GM19328 (cell line): Measurements from ENCODE around the gene GRB10.

Experiments
- ATAC-seq: cut with Tn5 transposase; IDR thresholded peaks from one replicate; pipeline ENCODE4 v1.9.1; 2021; ENCODE audit warnings: mild to moderate bottlenecking, moderate library complexity; ENCODE audit not compliant: unreplicated experiment

GRB10 gene

DNA sequence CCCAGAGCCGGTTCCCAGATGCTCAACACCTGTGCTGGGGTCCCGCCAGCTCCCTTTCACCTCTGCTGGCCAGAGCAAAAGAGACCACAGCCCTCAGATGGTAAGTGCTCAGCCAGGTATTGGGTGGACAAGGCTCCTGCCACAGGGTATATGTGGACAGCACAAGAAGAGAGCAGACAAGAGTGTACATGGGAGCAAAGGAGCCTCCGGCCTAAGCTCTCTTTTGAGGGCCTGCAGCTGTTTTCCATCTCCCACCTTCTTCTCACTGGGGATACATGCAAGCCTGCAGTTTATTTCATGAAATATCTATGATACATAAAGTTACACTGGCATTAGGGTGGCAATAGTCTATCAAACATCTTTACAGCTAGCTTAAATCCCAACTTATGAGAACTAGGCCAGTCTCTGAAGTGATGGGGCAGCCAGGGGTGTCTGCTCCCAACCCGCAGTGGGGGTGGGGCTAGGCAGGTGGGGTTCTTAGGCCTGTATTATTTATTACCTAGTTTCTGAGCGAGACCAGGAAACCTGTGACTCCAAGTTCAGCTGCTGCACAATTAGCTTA, 167.1 kb downstream of the GRB10 start:
- no peak for ATAC-seq

DNA sequence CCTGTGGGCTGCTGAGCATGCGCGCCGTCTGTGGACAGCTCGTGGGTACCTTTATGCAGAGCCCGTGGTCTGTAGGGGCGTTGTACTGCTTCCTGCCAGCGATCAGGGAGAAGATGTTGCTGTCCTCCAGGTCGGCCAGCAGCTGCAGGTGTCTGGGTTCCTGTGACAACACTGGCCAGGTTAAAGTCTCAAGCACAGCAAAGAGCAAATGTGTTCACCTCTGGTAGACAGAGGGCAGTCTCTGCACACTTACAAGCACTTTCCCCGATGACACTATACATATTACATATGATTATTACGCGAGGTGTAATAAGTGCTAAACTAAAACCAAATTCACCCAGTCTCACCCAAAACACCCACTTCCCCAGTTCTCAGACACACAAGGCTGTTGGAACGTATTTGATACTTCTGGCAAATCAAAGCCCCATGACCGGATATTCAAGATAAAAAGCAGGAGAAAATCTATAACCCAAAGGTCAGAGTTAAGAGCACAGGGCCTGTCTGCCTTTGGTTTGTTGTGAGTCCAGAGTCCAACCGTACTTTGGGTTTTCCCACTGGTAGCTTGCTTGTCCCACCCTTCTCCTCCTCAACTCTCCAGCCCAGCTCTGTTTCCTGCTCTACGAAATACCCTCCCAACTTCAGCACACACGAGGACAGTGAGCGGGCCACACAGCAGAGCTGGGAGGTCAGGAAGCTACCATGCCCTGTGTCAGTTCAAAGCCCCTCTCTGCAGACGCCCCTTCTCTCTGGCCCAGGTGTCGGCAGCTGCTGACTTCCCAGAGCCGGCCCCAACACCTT, 167.8 kb downstream of the GRB10 start:
- no peak for ATAC-seq

DNA sequence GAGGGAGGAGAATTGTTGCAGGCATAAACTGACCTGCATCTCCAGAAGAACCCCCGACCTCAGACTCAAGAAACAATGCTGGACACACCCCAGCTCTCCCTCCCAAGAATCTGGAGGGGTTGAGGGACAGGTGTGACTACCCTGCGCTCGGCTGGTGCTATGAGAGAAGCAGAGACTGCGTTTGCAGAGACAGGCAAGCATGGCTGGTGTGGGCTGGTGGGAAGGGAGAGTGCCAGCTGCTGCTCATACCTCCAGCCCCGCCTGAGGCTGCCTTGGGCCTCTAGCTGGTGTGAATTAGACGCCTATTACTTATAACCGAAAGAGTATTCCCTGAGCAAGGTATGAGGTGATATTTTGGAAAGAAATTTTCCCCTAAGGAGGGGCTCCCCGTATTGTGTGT, 169.2 kb downstream of the GRB10 start:
- no peak for ATAC-seq

DNA sequence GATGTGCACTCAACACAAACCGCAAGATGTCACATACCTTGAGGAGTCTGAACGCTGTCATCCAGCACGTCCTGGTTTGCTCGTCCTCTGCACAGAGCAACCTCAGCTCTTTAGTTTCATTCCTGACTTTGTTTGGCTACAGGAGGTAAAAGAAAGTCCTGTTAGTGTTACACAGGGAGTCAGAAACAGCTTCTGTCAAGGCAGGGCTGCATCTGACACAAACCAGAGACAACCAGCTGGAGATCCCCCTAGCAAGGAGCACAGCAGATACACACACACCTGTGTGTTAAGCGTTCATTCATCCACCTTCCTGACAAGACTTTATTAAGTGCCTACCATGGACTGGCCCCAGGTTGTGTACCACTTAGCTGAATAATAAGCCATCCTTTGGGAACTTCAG, 170.0 kb downstream of the GRB10 start:
- ATAC-seq: no peak

DNA sequence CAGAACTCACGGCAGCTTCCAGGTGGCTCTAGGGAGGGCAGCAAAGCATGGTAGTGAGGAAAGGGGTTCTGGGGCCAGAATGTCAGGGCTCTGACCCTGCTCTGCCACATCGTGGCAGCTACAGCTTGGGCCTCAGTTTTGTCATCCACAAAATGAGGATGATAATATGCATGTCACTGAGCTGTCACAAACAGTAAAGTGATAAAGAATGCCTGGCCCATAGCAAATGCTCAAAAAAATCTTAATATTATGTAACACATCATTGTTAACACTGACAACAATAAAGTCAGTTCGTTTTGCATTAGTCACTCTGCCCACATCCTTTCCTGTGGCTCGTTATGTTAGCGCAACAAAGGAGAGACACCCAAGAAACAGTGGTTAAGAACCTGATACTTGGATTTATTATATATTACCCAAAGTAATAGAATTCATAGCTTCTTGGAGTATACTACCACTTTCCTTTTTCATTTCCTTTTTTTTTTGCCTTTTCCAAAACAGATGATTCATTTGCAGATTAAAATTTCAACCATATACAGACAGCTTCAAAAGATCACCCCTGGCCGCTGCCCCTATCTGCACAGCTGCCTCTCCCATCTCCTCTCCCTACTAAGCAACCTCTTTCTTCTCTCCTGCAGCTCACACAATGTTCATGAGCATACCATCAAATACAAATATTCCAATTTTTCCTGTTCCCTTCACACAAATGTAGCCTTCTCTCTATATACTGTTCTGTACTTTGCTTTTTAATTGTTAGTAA, 172.0 kb downstream of the GRB10 start:
- no peak for ATAC-seq

DNA sequence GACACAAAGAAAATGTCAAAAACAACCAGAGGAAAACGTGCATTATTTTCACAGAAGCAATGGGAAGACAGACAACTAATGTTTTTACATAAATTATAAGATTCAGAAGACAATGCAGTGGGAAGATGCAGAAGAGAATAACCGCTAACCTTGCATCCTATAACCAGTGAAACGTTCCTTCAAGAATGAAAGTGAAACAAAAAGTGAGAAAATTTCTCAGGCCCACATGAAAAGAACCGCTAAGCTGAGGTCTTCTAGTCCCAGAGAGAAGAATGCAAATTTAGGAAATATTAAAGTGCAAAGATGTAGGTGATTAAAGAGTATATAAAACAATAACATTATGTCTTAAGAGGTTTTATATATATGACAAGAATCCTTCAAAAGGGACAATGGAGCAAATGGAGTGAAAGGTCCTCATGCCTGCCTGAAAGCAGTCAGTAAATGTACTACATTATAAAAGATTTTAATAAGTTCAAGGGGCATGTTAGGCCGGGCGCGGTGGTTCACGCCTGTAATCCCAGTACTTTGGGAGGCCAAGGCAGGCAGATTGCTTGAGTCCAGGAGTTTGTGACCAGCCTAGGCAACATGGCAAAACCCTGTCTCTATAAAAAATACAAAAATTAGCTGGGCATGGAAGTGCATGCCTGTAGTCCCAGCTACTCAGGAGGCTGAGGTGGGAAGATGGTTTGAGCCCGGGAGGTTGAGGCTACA, 174.3 kb downstream of the GRB10 start:
- ATAC-seq: no peak

DNA sequence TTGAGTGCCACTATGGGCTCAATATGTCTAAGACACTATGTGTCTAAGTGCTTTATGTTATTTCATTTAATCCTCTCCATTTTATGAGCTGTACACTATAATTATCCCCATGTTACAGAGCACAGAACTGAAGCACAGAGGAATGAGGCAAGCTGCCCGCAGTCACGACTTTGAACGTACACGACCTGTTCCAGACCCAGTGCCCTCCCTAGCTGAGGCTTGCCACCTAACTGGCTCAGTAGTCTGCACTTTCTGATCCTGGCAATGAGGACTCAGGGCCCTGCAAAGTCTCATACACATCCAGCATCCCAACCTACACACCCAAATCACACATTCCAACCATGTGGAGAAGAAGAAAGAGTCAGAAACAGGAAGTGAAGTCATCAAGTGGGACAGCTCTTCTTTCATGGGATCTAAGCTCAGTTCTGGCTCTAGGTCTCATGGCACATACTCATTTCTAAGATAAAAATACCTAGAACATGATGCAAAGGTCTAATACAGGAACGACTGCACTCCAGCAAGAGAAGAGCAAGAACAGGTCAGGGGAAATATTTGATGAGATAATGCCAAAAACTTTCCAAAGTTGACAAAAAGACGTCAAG, 175.1 kb downstream of the GRB10 start:
- ATAC-seq: no peak

DNA sequence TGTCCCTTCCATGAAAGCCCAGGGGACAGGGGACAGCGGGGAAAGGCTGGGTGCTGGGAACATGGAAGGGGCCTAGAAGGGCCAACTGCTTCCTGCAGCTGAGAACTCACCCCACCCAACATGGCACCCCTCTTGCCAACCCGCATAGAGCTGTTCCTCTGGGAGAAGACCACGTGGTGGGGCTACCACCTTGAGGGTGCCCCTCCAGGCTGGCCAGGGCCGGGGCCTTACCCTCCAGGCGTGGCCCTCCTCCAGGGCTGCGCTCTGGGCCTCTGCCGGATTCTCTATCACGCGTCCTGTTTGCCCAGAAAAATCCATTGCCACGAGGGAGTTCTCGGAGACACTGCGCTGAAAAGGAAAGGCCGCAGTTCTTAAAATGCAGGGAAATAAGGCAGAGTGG, 177.6 kb downstream of the GRB10 start:
- no peak for ATAC-seq

DNA sequence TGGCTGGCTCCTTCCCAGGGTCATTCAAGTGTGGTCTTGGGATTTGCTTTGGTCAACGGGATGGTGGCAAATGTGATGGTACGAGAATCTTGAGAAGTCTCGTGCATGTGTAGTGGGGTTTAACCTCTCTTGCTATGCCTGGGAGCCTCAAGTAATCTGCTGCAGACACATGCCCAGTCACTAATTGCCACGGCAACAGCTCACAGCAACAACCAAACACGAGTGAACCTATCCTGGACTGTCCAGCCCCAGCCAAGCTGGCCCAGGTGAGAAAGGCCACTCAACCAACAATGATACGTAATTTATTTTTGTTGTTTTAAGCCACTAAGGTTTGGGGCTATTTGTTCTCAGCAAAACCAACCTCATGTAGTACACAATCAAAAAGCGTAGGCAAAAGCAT, 179.4 kb downstream of the GRB10 start:
- no peak for ATAC-seq

DNA sequence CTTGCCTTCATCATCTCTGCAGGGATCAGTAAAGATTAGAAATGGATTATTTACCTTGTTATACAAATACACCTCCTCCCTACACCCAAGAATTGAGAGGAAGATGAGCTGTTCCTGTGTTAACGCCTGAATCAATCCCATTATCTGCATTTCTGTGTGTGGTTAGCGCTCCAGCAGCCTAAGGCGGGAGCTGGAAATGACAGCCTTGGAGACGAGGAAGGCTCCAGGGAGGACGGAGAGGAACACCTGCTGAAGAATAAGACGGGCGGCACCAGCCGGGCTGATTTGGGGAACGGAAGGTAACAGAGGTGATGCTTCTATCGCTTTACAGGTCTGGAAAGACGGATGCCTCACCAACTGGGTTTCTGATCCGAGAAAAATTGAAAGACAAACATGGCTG, 183.3 kb downstream of the GRB10 start:
- ATAC-seq: no peak

DNA sequence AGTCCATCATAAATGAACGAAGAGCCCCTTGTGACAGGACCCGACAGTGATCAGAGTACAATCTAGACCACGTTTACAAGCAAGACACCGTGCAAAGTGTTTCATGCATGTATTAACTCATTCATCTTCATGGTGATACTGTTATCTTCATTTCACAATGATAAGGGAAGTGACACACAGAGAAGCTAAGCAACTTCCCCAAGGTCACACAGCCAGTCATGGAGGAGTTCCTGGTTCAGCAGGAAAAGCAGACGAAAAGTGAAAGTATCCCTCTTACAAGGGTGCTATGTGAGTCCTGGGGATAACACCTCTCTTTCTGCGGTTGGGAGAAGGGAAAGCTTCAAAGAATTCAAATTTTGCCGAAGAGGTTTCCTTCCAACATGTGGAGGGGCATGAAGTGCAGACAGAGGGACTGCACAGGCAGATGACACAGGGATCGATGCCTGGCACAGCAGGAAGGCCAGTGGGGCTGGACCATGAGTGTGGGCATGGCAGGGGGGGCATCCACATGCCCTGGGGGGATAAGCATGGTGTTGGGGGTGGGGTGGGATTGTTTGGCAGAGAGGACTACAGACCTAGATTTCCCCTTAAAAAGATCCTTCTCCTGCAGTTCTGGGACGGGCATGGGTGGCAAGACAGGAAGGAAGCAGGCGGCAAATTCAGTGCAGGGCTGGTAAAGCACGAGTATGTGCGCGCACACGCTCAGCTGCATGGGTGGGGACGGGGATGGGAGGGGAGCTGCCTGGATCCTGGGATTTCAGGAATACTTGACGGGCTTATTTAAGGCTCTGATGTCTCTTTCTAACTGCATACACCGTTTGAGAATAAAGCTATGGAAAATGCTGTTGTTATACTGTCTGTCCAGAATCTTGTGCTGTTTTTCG, 184.0 kb downstream of the GRB10 start:
- no peak for ATAC-seq

DNA sequence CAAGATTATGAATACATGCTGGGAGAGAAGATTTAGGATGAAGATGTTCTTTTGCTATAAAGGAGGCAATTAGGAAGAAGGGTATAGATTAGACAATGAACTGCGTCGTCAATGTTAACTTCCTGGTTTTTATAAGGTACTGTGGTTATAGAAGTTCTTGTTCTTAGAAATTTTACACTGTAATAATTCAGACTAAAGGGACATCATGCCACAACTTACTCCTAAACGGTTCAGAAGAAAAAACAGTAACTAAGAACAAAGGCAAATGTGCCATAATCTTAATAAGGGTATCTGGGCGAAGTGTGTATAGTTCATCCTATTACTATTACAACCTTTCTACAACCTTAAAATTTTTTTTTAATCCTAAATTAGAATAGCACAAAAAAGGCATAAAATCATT, 186.2 kb downstream of the GRB10 start:
- ATAC-seq: no peak

DNA sequence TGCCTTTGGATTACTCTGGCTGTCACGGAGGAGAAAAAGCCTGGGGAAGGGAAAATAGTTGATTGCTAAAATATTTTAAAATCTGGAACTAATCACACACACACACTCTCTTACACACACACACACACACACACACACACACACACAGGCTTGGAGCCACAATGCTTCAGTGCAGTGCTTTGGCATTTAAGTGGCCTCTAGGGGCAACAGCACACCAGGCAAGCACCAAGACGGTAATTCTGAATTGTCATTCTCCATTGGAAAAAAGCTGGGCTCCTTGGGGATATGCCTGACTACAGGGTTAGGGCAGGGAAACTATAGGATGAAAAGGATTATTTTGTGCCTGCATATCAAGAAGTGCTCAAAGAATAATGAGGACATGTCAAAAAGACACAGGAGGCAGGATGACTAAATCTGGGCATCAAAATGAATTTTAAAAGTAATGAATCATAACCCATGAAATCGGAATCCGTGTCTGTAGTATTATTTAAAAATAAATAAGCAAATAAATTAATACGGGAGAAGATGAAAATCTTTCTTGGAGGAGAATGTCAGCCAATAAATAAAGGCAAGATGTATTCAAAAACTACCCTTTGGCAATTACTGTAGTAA, 187.1 kb downstream of the GRB10 start:
- ATAC-seq: no peak

DNA sequence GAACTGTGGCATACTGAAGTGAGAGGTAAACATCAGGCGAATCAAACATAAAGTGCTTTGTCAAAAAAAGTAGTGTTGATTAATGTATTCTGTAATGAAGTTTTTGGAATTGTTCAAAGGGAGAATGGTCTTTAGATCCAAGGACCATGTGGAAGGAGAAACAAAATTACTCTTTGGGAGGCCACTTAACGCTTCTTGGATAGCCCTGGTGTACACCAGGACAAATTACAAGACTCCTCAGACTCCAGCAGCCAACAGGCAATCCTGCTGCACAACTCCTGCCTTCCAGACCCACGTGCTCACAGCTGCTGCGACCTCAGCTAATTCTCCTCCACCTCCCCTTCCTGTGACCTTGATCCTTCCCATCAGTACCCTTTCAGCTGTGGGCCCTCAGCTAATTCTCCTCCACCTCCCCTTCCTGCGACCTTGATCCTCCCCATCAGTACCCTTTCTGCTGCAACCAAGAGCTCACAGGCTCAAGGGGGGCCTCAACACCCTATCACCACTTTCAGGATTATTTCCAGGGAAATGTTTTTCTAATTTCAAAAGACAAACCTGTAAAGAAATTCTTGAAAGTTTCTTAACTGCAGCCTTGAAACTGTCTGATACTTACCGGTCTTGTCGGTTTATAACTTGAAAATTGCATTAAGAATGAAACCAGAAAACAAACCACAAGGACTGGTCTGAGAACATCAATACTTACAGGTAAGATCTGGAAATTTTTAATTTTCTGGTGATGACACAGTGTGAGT, 187.8 kb downstream of the GRB10 start:
- no peak for ATAC-seq

DNA sequence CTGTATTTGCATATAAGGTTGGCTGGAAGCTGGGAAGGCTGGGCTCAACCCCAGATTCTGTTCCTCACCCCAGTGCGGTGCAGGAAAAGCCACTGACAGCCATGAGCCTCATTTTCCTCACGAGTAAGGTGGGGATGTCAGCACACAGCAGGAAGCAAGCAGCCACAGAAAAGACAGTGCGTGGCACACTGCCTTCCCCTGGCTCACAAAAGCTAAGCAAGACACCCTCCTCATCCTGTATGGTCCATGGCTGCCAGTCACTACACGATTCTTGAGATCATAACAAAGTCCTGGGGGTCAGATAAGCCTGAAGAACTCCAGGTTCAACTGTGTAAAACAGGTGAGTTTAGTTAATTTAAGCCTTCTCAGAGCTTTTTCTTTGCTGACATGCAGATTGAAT, 188.6 kb downstream of the GRB10 start:
- no peak for ATAC-seq

DNA sequence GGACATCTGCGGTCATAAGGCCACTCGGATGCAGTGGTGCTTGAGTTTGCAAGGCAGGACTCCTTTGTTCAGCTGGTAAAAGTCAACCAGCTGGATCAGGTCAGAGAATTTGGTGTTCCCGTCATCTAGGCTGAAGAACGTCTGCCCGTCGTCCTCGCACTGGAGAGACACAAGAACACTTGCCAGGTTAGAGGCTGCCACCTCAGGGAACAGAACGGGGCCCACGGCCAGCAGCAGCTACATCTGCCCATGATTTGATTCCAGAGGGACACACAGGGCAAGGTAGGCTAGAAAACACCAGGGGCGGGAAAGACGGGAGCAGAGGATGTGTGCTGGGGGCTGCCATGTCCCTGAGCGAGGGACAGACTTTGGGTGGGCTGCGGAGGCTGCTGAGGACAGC, 189.8 kb downstream of the GRB10 start:
- no peak for ATAC-seq

DNA sequence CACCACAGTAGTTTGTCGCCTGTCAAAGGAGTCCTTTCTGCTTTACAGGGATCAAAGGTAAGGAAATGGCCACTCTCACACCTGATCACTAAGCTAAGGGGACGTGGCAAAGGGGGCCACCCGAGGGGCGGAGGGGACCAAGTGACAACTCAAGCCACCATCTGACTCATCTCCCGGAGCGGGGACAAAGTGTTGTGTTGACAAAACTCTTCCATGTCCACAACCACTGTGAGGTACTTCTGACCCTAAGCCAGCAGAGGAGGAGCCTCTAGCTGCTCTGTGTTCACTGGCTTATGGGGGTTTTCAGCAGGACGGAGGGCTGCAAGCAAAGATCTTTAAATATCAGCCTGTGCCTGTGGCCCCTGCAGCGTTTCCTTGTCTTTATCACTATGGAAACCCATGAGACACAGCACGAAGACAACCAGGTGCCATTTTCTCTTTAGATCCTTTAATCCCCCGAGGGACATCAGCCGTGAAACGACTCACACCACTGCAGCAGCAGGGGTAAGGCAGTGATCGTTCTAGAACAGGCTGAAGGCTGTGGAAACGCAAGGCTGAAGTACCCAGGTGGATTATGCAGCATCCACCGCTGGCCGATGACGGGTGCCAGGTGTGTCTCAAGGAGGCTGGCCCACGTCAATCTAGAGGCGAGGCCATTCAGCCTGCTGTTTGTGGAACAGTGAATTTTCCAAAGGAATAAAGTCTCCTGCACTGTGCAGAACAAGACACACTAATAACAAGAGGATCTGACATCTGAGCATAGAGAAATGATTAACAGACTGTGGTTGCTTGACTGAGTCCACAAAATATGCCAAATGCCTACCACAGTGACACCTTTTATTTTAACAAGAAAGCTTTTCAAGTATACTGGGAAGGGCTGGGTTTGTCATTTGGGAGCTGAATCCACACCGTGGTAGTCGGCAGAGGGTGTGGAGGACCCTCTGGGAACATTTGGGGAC, 190.9 kb downstream of the GRB10 start:
- no peak for ATAC-seq

DNA sequence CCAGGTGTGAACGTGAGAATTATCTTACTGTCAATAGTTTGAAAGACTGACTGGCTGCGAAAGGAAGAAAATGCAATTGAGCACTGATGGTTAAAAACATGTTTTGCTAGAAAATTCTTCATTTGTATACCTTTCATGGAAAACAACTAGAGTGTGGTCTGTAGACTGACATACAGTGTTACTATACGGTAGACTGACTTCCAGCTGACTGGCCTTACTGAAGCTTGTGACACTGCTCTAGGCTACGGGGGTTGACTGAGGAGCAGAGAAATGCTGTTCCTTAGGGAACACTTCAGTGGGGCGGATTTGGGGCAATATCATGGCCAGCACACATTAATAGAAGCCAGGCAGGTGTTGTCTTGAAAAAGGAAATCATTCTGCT, 191.6 kb downstream of the GRB10 start:
- no peak for ATAC-seq
